Stimulated activated CD4-positive, alpha-beta T cell treated with anti-CD3 and anti-CD28 coated beads, Interleukin-15, amount 100 ng/mL, for 1 hour (primary cell): ENCODE results near the gene CAMTA1.

Experiments
- DNase-seq, 2 donors: peaks; one replicate each; pipeline ENCODE4 v3.0.0-alpha.2; 2020; ENCODE audit warnings: low read depth in 1 of 2, low spot score in 1 of 2

Gene CAMTA1

DNA sequence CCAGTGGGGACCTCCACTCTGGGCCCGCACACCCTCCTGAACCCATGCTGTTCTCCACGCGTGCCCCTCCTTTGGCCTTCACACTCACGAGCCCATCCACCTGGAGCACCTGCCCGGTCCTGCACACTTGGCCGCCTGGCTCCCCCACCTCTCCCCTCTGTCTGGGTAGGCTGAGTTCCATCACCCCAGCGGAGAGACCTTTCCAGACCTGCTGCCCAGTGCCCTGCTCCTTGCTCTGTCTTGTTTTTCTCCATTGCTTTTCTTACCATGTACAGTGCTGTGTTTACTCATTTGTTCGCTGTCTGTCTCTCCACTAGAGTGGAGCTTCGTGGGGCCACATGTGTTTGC is 634.8 kb downstream of the CAMTA1 start:
- DNase-seq: no peak

DNA sequence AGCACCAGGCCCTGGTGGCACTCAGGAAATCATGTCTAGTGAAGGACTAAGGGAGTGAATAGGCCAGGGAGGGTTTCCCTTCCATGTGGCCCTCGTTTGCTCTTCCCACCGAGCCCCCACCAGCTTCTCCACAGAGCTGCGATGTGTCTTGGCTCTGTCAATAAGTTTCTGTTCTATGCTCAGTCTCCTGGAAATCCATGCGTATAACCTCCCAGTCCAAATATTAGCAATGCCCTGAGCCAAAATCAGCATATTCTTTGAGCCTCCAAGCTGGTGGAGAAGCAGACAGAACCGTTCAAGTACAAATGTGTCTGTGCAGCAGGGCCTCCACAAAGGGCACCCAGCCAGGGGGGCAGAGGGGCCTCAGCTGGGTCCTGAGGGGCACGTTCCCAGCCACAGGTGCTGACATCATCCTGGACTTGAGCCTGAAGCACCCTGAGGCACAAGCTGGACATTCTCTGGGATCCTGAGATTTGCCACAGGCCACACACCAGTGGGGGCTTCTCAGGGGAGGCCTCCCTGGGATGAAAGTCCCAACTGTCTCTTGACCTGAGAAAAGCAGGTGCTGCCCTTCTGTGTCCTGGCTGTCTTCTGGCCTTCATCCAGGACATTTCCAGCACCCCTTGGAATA is 635.3 kb downstream of the CAMTA1 start:
- no peak for DNase-seq

DNA sequence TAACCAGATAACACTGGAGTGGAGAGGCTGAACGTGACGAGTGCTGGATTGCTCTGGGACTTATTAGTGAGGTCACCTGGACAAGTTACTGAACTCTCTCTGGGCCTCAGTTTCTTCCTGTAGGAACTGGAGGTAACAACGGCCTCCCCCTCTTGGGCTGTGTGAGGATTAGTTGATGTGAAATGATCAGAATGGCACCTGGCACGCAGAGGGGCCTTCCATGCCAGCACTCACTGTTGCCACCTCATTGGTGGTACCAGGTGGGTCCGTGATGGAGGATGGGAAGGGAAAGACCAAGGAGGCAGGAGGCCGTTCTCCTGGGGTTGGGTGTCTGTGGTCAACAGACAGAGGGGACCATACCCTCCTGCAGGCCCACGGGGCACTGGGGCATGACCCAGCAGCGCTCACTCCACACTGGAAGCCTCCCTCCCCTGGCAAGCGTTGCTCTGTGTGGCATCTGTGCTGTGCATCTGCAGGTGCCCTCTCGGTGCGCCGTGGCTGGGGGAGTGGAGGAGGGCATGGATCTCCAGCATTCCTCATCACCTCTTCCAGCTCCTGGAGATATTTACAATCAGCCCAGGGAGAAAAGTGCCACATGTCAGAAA is 636.3 kb downstream of the CAMTA1 start:
- no peak for DNase-seq

DNA sequence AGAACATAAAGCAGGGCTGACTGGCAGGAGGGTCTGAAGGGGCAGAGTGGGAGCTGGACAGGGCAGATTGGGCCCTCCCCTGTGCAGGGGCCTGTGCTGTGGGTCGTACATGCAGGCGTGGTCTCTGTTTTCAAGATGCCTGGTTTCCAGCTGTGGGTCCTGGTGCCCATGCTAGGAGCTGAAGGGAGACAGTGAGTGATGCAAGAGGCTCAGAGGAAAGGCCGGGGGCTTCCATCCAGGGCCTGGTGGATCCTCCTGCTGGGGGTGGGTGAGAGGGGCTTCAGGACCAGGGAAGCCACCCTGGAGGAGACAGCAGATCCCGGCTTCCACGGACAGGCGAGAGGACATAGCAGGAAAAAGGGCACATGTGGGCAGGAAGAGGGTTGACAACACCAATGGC is 636.8 kb downstream of the CAMTA1 start:
- DNase-seq: no peak

DNA sequence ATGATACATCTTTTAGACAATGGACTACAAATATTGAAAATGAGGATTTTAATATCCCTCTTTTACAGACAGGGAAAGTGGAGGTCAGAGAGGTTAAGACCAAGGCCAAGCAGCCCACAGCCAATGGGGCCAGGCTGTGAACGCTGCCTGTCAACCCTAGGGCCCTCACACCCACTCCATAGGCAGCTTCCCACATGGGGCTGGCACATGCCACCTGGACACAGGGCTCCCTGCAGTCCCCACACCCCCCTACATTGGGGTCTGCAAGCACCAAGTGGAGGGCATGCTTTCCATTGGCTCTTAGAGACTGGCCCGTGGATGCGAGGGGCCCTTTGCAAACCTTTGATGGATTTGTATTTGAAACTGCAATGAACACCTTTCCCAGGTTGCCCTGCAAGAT is 637.3 kb downstream of the CAMTA1 start:
- no peak for DNase-seq

DNA sequence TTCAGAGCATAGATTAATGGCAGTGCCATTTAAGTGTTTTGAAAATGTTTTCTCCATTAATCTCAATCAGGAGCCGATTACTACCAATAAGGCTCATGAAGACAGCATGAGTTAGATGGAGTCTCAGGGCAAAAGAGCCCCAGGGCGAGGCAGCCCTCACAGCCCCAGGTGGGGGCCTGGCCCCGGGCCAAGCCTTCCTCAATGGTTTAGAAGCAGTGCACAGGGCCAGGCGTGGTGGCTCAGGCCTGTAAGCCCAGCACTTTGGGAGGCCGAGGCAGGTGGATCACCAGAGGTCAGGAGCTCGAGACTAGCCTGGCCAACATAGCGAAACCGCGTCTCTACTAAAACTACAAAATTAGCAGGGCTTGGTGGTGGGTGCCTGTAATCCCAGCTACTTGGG is 637.7 kb downstream of the CAMTA1 start:
- no peak for DNase-seq

DNA sequence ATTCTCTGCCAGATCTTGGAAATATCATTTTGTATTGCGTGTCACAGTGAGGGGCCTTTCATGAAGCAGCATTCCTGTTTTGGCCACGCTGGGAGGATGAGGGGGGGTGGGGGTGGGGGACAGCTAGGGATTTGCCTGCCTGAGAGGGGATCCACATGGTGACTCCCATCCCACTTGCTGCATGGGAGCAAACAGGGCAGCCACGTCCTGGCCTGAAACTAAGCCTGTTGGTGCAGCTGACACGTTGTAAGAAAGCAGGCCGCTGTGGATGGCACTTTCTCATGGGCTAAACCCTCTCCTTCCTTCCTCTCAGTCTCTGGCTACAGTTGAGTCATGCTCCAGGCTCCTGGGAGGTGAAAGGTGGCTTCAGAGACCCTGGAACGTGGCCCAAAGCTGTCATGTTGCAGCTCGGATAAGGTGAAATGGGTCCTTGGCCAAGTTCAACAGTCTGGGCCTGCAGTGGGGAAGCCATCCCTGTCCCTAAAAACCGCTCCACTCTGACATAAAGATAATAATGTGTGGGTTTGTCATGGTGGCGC is 639.2 kb downstream of the CAMTA1 start:
- DNase-seq: no peak

DNA sequence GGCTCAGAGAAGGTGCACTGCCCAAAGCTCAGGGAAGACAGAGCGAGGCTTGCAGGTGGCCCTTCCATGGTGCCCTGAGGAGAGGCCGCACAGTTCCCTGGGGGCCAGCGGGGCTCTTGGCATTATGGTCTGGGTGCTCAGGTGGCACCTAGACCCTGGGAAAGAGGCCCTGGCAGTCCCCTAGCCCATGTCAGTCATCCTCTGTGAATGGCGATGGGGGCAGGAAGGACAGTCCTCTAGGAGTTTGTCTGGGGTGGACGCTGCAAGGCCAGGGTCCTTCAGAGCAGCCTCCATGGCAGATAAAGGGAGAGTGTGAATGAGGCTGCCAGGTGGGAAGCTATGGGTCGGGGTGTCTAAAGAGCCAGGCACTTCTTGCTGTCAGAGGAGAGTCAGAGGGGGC is 640.0 kb downstream of the CAMTA1 start:
- no peak for DNase-seq

DNA sequence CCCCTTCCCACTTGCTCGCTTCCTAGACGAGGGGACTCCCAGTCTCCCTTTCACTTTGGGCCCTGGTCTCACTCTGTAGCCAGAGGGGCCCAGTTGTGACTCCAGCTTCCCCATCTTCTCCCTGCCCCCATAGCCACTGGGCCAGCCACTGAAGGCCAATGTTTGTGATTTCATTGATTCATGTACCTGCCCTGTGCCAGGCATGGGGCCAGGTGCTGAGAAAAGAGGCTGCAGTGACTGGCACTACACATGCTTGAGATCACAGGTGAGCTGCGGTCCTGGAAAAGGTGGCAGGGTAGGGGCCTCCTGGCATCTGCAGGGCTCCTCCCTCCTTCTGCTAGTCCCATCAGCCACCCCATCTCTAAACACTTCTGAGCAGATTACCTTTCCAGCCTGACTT is 640.5 kb downstream of the CAMTA1 start:
- no peak for DNase-seq

DNA sequence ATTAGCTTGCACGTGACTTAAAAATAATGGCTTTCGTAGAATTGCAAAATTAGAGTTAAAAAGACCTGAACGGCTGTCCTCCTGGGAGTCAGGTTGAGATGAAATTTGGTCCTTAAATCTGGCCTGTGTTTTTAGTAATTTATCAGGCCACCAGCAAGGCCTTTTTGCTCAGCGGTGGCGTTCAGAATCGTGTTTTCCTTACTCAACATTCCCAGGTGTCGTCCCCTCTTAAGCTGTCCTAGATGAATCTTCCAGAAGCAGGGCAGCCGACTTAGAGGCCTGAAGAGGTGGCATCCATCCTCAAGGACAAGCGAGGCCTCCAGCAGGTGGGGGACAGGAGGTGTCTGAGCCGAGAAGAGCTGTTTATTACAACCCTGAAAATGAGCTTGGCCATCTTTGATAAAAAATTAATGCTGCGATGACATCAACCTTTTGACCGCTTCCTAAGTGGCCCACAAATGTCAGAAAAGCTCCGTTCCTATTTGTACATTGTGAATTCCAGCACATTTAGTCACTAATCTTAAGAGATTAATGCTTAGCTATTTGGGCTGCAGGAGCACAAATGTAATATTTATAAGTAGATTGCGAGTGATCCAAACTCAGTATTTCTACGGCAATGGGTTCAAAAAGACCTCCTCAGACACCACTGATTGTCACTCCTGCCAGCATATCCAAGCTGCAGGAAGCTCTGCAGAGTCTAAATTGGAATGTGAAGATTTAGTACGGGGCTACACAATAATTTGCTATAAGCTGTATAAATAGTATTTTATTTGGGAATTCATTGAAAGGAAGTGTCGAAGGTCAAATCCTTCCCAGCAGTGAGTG is 641.7 kb downstream of the CAMTA1 start:
- no peak for DNase-seq

DNA sequence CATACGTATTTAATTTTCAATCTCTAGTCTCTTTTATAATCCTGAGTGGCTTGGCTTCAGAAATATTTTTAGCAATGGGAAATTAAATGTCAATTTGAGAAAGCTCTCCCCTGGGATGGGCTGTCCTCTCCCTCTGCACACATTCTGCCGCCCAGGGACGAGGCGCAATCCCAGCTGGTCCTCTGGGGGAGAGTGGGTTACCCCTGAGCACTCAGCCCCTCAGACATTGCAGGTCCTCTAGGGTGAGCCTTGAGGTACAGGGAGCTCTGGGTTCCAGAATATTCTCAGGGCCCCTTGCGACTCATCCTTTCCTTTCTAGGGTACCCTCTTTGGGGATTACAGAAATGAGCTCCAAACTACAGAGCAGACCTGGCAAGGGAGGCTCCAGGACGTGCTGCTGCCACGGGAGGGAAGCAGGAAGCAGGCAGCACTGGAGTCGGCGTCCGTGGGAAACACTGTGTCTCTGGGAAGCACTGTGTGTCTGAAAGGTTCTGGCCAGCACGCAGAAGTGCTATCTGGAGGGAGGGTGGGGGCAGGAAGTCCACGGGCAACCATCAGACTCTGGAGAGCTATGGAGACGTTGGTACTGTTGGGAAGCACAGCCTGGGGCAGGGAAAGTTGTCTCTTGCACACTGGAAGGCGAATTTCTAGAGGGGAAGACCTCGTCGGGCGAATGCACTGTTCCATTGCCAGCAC is 642.5 kb downstream of the CAMTA1 start:
- DNase-seq: no peak

DNA sequence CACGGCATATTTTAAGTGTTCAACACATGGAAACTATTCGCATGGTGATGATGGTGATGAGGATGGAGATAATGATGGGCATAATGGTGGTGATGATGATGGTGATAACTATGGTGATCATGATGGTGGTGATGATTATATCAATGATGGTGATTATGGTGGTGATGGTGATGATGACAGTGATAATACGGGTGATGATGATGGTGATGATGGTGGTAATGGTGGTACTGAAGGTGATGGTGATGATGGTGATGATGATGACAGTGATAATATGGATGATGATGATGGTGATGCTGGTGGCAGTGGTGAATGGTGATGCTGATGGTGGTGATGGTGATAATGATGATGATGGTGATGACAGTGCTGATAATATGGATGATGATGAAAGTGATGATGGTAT is 644.0 kb downstream of the CAMTA1 start:
- no peak for DNase-seq

DNA sequence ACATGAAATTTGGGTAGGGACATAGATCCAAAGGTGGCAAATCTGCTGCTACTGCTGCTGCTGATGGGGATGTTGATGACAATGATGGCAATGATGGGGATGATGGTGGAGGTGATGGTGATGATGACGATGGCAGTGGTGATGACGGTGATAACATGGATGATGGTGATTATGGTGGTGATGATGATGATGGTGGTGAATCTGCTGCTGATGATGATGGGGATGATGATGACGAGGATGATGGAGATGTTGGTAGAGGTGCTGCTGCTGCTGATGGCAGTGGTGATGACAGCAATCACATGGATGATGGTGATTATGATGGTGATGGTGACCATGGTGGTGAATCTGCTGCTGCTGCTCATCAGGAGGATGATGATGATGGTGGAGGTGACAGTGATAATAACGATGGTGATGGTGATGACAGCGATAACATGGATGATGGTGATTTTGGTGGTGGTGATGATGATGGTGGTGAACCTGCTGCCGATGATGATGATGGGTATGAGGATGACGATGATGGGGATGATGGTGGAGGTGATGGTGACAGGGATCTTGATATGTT is 644.9 kb downstream of the CAMTA1 start:
- no peak for DNase-seq

DNA sequence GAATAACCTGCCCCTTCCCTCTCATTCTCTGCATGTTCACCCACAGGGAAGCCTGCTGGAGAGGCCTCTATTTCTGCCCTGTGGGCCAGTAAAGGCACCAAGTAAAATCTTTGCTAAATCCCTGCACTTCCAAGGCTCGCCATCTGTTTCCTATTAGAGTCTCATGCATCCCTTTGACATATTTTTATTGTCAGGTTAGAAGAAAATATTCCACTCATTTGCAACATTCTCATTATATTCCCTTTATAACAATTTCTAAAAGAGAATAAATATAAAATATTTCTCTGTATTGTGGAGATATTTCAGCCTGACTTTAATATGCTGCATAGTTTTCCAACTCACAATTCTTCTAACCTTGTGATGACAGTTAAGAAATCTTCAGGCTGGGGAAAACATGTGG is 645.4 kb downstream of the CAMTA1 start:
- no peak for DNase-seq

DNA sequence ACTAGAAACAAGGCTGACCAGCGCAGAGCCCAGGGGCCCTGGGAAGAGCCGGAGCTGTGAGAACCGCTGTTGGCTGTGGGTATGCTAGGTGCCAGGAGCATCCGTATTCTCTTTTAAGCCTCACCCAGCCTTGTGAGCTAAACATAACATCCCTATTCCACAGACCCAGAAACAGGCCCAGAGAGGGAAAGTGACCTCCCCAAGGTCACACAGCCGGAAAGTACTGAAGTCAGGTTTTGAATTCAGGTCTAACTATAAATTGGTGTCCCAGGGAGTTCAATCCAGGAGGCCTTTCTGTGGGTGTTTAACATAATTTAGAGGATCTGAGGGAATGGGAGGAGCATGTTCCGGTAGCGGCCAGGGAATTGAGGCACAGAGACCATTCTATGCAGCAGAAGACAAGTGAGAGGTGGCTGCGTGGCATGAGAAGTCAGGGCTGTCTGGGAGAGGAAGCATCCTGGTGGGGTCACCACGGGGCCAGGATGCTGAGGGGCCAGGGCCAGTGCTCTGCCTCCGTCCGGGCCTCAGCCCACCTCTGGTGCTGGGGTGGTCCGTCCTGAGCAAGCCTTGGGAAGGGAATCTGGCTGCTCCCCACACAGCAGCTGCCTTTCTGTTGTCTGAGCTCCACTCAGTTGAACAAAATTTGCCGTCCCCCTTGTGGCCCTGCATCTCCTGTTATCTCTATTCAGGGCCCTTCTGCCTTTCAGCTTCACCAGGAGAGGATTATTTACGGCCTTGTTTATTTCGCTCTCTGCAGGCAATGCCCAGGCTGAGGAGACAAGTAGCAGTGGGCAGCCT is 647.0 kb downstream of the CAMTA1 start:
- no peak for DNase-seq

DNA sequence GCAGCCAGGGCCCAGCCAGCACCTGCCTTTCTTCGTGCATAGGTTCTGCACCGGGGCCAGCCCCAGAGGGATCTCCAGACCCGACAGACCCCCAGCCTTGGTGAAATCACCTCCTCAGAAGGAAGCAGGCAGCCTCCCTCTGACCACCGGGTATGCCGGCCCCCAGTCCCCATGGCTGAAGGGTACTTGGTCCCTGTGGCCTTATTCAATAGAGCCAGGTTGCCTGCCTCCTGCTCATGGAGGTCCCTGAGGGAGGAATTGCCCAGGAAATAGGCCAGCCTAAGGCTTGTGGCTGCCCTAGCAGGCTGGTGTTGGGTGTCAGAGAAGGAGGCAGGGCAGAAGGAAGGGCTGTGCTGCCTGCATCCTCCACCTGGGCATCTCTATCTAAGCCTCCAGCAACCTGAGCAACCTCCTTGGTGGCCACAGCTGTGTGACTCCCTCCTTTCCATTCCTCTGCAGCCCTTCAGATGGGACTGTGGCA is 647.7 kb downstream of the CAMTA1 start:
- no peak for DNase-seq

DNA sequence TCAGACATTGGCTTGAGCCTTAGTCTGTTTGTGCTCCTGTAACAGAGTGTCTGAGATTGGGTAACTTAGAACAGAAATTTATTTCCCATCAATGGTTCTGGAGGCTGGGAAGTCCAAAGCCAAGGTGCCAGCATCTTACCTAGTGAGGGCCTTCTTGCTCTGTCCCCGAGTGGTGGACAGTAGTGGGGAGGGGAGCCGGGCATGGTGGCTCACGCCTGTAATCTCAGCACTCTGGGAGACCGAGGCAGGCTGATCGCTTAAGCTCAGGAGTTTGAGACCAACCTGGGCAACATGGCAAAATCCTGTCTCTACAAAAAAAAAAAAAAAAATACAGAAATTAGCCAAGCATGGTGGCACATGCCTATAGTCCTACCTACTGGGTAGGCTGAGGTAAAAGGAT is 649.3 kb downstream of the CAMTA1 start:
- no peak for DNase-seq

DNA sequence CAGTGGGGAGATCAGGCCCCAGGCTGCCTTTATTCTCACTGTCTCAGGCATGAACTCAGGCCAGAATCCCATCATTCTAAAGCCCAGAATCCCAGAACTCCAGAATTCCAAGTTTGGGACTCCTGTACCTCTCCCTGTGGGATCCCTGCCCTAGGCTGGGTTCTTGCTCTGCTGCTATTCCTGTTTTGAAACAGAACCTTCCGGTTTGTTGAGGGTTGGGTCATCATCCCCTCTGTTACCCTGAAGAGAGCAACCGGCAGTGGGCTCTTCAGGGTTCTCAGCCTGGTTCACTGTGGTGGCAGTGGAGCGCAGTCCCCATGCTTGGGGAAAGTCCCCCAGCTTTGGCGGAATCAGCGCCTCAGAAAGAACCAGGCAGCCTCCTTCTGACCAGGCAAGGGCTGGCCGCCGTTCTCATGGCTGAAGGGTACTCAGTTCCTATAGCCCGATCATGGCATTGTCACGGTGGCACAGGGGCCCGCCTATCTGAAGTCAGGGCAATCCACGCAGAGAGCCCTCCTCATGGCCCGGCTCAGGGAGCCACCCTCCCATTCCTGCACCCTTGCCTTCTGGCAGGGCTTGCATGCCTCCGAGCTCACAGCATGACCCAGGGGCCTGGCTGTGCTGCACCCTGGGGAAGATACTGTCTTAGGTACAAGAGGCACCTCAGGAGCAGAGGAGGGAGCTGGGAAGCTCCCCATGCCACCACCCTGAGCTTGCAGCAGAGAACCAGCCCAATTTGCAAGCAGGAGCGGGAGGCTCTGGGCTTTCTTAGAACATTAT is 650.2 kb downstream of the CAMTA1 start:
- no peak for DNase-seq
